HuH-7 (cell line): Measurements from ENCODE around the gene SDK2.

Source experiments
- DNase-seq: peaks from one replicate; pipeline ENCODE4 v3.0.0; 2011; ENCODE audit warnings: low spot score

SDK2 gene

DNA sequence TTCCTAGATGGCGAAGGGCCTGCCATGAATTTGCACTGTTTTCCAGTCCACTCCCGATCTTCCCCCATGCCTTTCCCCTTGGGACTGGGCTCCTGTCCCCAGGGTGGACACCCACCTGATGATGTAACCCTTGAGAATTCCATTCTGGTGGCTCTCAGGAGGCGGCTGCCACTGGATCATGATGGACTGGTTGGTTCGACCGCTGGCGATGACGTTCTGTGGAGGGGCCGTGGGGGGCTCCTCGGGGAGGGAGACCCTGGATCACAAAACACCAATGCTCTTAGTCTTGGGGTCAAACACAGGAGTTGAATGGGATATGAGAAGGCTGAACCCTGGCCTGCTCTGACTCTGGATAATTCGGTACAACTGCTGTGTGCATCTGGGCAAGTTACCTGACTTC lies 225.2 kb downstream of the SDK2 start:
- no peak for DNase-seq

DNA sequence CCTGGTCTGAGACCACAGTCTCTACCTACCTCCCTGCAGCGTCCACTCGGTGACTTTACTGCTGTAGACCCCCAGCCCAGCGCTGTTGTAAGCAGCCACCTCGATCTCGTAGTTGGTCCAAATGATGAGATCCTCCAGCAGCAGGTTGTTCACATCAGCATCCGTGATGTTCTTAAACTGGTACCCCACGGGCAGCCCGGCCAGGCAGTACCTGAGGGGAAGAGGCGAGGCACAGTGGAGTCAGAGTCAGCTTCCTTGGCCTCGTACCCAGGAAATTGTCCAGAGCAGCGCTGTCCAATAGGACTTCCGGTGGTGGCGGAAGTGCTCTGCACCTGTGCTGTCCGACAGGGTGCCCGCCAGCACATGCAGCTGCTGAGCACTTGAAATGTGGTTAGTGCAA lies 228.5 kb downstream of the SDK2 start:
- DNase-seq: no peak

DNA sequence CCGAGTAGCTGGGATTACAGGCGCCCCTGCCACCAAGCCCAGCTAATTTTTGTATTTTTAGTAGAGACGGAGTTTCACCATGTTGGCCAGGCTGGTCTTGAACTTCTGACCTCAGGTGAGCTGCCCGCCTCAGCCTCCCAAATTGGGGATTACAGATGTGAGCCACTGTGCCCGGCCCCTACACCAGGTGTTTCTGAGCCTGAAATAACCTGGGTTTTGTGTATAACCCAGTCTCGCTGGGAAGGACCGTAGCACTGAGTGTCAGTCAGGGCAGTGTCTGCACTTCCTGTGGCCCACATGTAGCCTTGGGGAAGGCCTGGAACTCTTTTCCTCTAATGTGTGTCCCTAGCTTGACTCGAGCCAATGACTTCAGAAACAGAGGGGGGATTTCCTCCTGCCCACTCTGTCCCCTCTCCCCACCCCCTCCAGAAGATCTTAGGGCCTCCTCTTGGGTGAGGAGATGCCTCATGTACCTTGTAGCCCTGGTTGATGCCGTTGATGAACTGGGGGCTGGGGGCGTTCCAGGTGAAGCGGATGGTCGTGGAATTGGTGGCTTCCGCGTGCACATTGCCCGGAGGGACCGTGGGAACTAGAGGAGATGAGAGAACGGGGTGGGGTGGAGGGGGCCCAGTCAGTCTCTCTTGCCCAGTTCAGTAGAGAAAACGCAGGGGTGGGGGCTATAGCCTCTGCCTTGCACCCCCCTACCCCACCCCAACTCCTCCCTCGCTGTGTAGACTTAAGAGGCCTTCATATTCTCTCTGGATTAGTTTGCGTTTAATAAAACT lies 229.9 kb downstream of the SDK2 start:
- no peak for DNase-seq

DNA sequence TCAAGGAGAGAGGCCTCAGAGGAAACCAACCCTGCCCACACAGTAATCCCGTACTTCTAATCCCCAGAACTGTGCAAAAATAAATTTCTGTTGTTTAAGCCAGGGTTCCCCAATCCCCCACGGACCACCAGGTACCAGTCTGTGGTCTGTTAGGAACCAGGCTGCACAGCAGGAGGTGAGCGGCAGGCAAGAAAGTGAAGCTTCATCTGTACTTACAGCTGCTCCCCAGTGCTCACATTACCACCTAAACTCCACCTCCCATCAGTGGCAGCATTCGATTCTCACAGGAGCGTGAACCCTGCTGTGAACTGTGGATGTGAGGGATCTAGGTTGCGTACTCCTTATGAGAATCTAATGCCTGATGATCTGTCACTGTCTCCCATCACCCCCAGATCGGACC lies 231.3 kb downstream of the SDK2 start:
- DNase-seq: no peak

DNA sequence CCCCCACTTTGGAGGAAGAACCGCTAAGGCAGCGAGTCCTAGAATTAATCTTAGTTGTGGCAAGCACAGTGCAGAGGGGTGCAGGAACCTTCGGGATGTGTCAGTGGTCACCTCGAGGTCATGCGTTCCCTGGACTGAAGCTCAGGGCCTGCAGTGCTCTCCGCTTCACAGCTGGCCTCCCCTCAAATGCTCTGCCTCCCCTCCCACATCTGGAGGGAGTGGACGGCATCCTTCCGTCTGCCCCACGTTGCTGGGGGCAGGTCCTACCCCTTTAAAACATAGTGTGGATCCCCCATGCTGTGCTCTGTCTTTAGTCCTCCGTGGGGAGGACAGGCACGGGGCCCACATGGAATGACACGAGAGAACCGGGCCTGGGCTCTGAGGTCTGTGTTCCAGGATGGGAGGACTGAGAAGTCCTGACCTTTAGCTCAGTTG lies 232.9 kb downstream of the SDK2 start:
- DNase-seq: no peak

DNA sequence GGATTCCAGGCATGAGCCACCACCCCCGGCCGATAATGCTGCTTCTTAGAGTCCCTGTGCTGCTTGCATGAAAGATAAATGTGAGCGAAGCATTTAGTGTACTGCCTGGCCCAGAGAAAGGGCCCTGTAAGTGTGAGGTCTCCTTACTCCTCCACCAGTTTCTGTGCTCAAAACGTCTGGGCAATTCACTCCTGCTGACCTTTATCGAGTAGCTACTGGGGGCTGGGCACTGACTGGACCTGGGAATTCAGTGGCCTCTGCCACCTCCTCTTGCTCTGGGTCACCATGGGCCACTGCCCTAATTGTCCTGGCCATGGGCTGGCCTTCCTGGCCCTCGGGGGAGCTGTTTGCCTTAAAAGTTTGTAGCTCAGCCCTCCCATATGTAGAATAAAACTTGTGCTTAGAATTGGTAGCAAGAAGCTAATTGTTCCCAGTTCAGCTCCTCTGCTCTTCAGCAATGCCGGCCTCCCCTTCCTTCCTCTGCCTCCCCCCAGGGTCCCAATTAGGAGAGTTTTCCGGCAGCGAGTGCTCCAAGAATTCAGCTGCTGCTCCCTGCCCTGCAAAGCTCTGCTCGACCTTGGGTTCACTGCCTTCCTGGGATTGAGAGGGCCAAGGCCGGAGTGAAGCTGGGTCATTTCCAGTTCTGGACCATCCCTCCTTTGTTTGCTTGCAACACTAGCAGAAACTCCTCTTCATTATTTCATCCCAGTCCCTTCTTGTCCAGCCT lies 233.5 kb downstream of the SDK2 start:
- DNase-seq: no peak

DNA sequence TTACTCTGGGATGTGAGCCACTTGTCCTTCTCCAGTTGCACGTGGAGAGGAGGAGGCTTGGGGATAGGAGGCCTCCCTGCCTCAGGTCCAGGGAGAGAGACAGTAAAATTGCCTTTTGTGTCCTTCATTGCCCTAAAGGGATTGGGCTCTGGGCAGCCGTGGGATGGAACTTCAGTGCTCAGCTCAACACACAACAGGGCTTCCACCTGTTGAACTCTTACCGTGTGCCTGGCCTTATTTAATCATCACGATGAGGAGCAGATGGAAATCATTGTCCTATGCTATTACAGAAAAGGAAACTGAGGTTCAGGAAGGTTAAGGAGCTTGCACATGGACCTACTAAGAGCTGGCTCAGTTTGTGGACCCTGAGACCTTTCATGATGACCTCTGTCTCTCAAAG lies 240.0 kb downstream of the SDK2 start:
- DNase-seq: no peak

DNA sequence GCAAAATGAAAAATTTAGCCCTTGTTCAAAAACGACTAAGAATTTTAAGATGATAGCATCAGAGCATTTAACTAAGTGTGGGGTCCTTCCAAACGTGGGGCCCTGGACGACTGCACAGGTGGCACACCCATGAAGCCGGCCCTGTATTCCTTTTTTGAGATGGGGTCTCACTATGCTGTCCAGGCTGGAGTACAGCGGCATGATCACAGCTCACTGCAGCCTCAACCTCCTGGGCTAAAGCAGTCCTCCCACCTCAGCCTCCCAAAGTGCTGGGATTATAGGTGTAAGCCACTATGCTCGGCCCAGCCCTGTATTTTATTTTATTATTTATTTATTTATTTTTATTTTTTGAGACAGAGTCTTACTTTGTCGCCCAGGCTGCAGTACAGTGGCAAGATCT lies 241.8 kb downstream of the SDK2 start:
- no peak for DNase-seq

DNA sequence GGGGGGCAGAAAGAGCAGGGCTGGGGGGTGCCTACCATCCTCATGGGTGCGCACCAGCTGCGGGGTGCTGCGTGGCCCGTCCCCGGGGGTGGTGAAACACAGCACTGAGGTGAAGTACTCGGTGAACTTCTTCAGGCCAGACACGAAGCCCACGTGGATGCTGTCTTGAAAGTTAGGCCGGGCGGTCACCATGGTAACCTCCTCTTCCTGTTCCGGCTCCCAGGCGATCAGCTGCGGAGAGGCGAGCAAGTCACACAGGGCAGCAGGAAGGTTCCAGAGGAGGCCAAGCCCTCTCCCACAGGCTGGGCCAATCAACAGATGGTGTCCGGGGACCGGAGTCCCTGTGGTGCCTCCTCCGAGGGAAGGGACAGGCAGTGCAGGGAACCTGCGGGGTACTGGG lies 242.3 kb downstream of the SDK2 start:
- no peak for DNase-seq

DNA sequence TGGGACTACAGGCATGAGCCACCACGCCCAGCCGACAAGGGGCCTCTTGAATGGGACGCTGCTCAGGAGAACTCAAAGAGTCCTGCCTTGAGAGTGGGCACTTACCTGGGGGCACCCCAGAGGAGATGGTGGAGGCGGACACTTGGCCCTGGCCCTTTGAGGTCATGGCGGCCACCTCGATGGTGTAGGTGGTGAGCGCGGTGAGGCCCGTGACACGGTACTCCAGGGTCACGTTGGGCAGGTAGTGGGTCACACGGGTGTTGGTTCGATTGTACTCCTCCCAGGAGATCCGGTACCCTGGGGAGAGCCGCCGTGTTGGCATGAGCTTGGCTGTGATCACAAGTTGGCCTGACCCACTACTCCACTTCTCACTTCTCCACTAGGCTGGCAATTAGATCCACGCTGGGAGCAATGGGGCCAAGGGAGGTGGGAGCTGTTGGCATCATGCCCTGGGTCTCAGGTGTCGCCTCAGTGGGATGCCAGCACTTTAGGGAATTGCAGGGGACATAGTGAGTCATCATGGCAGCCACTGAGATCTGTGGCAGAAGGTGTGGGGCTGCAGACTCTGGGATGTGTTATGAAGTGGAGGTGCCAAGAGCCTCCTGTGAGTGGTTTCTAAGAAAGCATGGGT lies 243.2 kb downstream of the SDK2 start:
- DNase-seq: no peak

DNA sequence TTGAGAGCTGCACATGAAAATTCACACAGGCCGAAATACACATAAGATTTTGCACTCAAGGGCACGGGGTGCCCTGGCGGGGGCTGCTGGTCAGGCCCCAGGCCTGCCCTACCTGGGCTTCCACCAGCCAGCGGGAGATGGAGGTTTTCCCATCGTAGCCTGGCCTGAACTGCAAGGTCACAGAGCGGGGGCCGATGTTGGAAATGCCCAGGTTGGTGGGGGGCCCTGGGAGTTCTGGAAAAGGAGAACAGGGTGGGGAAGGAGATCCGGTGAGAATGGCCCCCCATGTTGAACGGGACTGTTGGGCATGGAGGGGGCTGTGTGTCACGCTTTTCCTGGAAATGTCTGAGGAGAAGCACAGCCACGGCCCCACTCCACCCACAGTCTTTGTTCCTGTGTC lies 245.2 kb downstream of the SDK2 start:
- DNase-seq: no peak

DNA sequence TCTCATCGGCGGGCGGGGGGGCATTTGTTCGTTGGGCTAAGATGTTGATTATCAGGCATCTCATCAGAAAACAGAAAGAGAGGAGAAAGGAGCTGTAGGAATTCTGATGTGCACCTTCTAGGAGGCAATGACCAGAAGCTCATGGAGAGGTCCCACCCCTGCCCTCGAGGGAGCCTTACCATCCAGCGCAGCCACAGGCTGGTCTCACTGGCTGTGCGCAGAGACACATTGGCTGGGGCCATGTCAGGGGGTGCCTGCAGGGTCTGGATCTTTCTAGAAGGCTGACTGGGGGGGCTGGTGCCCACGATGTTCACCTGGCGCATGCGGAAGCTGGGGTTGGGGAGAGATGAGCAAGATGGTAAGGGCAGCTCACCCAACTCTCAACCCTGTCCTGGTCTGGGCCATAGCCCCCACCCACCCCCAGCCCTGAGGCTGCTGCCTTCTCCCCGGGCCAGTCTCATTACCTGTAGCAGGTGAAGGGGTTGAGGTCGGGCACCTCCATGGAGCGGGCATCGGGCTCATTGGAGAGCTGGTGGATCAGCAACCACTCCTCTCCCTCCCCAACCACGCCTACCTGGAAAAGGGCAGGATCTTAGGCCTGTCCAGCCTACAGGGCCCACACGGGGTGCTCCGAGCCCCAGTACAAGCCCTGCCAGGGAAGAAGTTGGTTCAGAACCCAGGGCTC lies 246.2 kb downstream of the SDK2 start:
- DNase-seq: no peak

DNA sequence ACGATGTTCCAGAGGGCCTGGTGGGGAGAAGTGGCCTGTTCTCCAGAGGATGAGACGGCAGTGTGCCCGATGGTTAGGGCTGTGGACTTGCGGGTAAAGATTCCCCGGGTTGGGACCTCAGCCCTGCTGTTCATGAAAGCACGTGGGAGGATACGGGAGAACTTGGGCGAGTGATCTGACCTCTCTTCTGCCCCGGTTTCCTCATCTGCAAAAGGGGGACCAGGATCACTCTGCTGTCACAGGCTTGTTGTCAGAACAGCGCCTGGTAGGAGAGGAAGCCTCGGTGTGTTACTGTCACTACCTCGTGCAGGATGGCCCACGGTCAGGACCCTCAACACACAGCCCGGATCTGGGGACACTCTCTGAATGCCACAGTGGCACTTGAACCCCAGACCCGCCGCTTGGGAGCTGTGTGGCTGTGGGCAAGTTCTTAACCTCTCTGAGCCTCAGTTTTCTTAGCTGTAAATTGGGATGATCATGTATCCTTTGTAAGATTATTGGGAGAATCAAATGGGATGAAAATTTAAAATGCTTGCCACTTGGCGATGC lies 246.9 kb downstream of the SDK2 start:
- DNase-seq: no peak

DNA sequence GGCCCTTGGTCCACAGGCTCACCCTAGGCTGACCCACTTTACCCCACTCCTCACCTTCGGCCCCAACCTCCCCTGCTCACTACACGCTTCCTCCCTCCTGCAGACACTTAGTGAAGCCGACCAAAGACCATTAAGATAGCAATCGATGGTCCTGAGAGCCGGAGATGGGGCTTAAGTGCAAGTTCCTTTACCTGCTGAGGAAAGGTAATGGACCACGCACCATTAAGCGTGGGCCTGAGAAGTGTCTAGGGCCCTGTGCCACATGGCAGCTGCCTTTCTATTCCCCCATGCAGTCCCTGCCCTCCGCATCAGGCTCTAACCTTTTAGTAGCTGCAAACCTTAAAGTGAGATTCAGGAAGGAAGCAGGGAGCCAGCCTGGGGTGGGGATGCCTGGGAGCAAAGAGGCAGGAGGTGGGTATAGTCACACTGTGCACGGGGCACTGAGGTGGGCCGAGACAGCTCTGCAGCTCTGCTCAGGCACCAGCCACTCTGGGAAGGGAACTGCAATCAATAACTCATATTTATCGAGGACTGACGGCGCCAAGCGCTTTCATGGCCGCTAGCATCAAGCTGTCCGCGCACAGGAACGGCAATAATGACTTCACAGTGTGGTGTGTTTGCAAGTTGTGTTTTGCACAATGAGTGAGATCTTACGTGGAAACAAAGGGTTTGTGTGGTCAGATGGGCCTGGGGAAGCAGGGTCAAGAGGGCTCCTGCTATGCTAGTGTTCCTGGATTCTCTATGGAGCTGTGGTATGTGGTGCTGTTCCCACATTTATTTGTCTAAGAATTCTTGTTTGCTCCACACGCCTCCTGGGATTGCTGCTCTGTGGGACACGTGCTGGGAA lies 247.6 kb downstream of the SDK2 start:
- DNase-seq: no peak

DNA sequence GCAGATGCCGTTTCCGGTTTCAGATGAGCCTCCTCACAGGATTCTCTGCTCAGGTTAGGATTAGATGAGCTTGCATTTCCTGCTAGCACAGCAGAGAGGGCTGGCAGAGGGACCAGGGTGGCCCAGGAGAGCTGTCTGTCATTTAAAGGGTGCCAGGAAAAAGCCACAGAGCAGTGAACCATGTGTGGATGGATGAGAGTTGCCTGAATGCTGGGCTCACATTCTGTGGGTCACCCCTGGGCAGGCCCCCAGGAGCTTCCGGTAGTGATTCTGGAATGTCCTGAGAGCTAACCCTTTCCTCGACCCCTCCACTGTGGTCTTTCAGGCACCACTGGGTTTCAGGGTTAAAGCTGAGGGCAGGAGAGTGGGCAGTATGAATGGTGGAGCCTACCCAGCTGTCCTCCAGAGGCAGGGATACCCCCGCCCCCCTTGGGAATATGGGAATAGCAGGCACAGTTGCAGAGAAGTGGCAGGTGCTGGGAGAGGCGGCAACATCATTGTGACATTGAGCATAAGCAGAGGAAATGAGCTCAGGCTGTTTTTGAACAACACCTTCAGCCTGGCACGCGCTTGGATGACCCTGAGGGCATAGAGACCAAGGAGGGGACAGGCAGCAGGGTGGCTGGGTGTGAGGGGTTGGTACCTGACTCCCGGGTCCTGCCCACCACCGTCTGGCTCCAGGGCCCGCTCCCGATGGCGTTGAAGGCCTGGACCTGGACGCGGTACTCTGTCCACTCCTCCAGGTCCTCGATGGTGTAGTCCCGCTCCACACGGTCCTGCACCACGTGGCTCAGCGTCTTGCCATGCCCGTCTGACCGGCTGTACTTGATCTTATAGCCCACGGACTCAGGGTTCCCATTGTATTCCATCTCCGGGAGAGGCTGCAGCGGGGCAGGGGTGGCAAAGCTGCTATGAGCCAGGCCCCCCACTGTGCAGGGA lies 249.5 kb downstream of the SDK2 start:
- no peak for DNase-seq

DNA sequence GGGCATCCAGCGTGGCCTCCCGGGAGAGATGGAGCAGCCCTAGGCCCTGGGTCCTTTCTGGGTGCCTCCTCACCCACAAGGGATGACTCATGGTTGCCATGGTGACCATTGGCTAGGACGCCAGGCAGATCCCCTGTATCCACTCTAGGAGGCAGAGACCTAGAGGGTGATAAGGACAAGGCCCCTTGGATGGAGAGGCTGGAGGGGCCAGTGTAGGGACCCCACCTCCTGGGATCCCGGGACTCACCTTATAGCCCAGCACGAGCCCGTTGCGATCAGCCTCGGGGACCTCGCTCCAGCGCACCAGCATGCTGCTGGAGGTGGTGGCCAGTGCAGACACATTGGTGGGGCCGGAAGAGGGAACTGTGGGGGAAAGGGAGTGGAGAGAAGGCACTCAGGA lies 250.3 kb downstream of the SDK2 start:
- no peak for DNase-seq

DNA sequence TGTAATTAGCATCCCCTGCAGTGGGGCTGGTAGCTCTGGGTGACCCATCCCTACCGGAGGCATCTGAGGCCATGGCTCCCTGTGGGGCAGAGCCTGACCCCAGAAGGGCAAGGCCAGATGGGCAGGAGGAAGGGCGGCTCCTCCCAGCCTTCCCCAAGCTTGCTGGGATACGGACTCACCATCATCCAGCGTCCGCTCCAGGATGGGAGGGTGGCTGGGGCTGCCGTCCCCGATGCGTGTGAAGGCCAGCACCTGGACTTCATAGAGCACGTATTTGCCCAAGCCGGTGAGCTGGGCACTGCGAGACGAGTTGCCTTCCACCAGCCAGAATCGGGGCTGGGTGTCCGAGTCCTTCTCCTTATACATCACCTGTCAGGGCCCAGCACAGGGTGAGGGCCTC lies 250.9 kb downstream of the SDK2 start:
- no peak for DNase-seq

DNA sequence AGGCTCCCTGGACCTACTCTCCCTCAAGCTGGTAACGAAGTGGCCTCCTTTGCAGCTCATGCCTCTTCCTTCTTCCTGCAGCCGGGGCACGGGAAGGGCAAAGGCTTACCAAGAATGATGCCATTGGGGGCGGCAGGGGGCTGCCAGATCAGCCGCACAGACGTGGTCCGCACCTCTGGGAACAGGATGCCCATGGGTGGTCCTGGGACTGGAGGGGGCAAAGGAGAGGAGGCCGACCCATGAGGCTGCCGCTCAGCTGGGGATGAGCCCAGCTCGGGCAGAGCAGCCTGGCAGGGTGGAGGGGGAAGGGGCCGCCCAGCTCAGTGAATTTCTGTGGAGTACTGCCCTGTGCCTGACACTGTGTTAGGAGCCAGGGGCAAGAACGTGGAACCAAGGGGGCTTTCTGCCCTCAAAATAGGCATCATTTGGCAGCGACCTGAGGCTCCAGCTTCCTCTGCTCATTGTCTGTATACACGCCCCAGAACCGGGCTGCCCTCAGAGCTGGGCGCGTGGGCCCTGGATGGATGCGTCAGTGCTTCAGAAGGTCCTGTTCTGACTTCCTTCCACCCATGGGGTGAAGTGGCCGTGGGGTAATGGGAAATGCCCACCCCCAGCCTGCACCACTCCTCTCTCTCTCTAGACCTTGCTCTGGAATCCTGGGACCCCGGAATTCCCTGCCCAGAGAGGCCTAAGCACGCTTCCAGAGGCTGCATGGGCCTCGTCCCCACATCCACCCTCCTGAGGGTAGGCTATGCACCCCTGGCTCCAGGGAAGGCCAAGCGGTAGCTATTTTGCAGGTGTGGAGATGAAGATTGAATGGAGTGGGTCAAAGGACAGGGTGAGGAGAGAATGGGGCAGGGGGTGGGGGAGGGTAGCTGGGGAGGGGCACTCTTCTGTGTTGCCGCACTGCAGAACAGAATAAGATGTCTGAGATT lies 252.6 kb downstream of the SDK2 start:
- no peak for DNase-seq

DNA sequence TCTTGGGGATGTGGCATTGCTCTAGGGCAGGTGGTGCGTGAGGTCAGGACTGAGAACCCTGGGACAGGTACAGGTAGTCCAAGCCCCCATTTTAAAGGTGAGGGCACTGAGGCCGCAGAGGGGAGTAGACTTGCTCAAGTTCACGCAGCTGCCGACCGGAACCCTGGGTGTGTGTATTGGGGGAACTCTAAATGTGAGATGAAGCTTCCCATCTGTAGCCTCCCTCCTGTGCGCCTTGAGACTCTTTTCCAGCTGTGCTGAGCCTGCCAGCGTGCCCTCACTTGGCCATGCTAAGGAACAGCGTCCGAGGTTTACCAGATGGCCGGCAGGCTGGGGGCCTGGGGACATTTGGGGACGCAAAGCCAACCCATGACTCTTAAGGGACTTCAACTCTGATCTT lies 253.4 kb downstream of the SDK2 start:
- no peak for DNase-seq
